K562 (cell line): ENCODE measurements around the gene C12orf43. TPM values are rescaled to one million over a fixed set of nuclear protein-coding genes. Genes with fewer than 3 reads are reported as not detected.
A peak's percentile ranks its signal among the peaks of the same experiment; 100 is the strongest.

Source experiments
- ATAC-seq: fragments of 200-7000 bp; cut with Tn5 transposase; 3 replicates; pipeline ENCODE4 v1.9.1; 2020; ENCODE audit warnings: moderate library complexity
- BruUV-seq: library from RNA; stranded (reverse); fragments of 400-500 nt; replicated peaks from 2 replicates; lab custom pipeline; 2021; lab: Mats Ljungman, UMichigan
- CTCF ChIA-PET: fragments of 300-600 bp; formaldehyde crosslinking; extraction: SDS; loops from one replicate; lab custom pipeline; 2021; ENCODE audit warnings: low intra/inter-chr PET ratio; lab: Yijun Ruan, JAX
- POLR2A ChIA-PET: fragments of 300-600, 350-650 bp; sonication (Branson Sonifier 250); formaldehyde crosslinking; extraction: SDS; loops from one replicate; lab custom pipeline; 2021; ENCODE audit warnings: antibody characterized with exemption, inconsistent platforms; lab: Yijun Ruan, JAX
- DNase-seq, 4 experiments: peaks; one replicate each; pipeline versions ENCODE4 v3.0.0 to v3.0.0-alpha.2; 2011 to 2018; ENCODE audit warnings: low spot score in 3 of 4, mixed read lengths in 3 of 4; ENCODE audit errors: extremely low read depth in 1 of 4
- FAIRE-seq: peaks from 2 replicates; lab custom pipeline; 2011; peaks lifted over from hg19 to GRCh38; lab: Jason Lieb, UNC
- H2AFZ ChIP-seq: 2 replicates; pipeline ENCODE4 v1.6.0; 2011; ENCODE audit warnings: low read depth, low read length, control low read depth, inconsistent platforms
- H3K27ac ChIP-seq: fragments of 200-600 bp; 3 replicates; pipeline ENCODE4 v1.8.0; 2011; ENCODE audit warnings: low read depth, mild to moderate bottlenecking, control low read depth, inconsistent platforms, low read length, moderate library complexity, mixed read lengths; ENCODE audit errors: extremely low read depth
- H3K27me3 ChIP-seq, 2 experiments: fragments of 300-600 bp in 1 of 2; 2 replicates in 1 of 2; 3 replicates in 1 of 2; pipeline versions ENCODE4 v1.6.0 to v1.8.0; 2011; ENCODE audit warnings: inconsistent platforms in 2 of 2, low read length in 2 of 2, mild to moderate bottlenecking in 1 of 2, mixed read lengths in 1 of 2, moderate library complexity in 1 of 2; ENCODE audit not compliant: control insufficient read depth in 2 of 2, insufficient read depth in 2 of 2
- H3K36me3 ChIP-seq: fragments of 300-600 bp; 3 replicates; pipeline ENCODE4 v1.8.0; 2011; ENCODE audit warnings: mild to moderate bottlenecking, low read length, inconsistent platforms; ENCODE audit not compliant: control insufficient read depth, insufficient read depth
- H3K4me1 ChIP-seq, 2 experiments: fragments of 200-600 bp in 1 of 2; replicated peaks in 1 of 2; 2 replicates in 1 of 2; 3 replicates in 1 of 2; pipeline versions ENCODE4 v1.5.1 to v1.8.0; 2011; ENCODE audit warnings: inconsistent platforms in 2 of 2, low read length in 2 of 2, mild to moderate bottlenecking in 1 of 2, mixed read lengths in 1 of 2, moderate library complexity in 1 of 2; ENCODE audit not compliant: control insufficient read depth in 2 of 2, insufficient read depth in 2 of 2
- H3K4me2 ChIP-seq: 2 replicates; pipeline ENCODE4 v1.6.1; 2011; ENCODE audit warnings: low read length, control low read depth, inconsistent platforms, mixed read lengths; ENCODE audit not compliant: insufficient read depth
- H3K4me3 ChIP-seq: fragments of 200-600 bp; sonication (generic), shearing (Covaris generic); 2 replicates; pipeline ENCODE4 v1.5.1; 2016; ENCODE audit warnings: control low read depth, inconsistent platforms
- H3K79me2 ChIP-seq: fragments of 200-600 bp; 3 replicates; pipeline ENCODE4 v1.8.0; 2011; ENCODE audit warnings: low read length, inconsistent platforms; ENCODE audit not compliant: control insufficient read depth, insufficient read depth
- H3K9ac ChIP-seq, 2 experiments: 2 replicates each; pipeline versions ENCODE4 v1.6.0 to v1.6.1; 2011; ENCODE audit warnings: low read depth in 2 of 2, low read length in 2 of 2, control low read depth in 1 of 2, inconsistent platforms in 1 of 2, mild to moderate bottlenecking in 1 of 2, mixed read lengths in 1 of 2; ENCODE audit not compliant: insufficient read depth in 1 of 2
- H3K9me1 ChIP-seq: one replicate; pipeline ENCODE4 v1.6.0; 2011; ENCODE audit warnings: inconsistent platforms, mild to moderate bottlenecking, low read length, moderate library complexity; ENCODE audit not compliant: control insufficient read depth, insufficient read depth
- H3K9me3 ChIP-seq: replicated peaks from 2 replicates; pipeline ENCODE4 v1.5.1; 2011; ENCODE audit warnings: low read depth, low read length, inconsistent platforms; ENCODE audit not compliant: control insufficient read depth, insufficient read depth
- H4K20me1 ChIP-seq: replicated peaks from 2 replicates; pipeline ENCODE4 v1.6.1; 2011; ENCODE audit warnings: low read length, inconsistent platforms, mixed read lengths; ENCODE audit not compliant: control insufficient read depth, insufficient read depth
- AFF1 ChIP-seq, 2 experiments: fragments of 450-650 bp; IDR thresholded peaks; 2 replicates each; pipeline ENCODE4 v1.6.1; 2018; ENCODE audit warnings: mild to moderate bottlenecking in 2 of 2, low read depth in 1 of 2; ENCODE audit not compliant: partially characterized antibody in 2 of 2
- BCOR ChIP-seq: fragments of 450-650 bp; IDR thresholded peaks from 2 replicates; pipeline ENCODE4 v1.6.1; 2016
- CBX8 ChIP-seq: fragments of 200-600 bp; sonication (generic); IDR thresholded peaks from 2 replicates; pipeline ENCODE4 v1.6.1; 2012; ENCODE audit warnings: borderline replicate concordance, mixed run types, low read depth, mild to moderate bottlenecking, moderate library complexity, mixed read lengths, low read length, control low read depth, inconsistent platforms; ENCODE audit not compliant: poor library complexity, severe bottlenecking; ENCODE audit errors: extremely low read depth
- COPS2 ChIP-seq: fragments of 450-650 bp; conservative IDR thresholded peaks from 2 replicates; pipeline ENCODE4 v1.6.1; 2016; ENCODE audit warnings: mild to moderate bottlenecking, moderate library complexity
- EP400 ChIP-seq: fragments of 450-650 bp; IDR thresholded peaks from 2 replicates; pipeline ENCODE4 v1.6.1; 2017; ENCODE audit warnings: antibody characterized with exemption, mild to moderate bottlenecking, moderate library complexity
- RBM25 ChIP-seq: fragments of 200-400 bp; formaldehyde crosslinking; IDR thresholded peaks from 2 replicates; pipeline ENCODE4 v1.6.1; 2018; ENCODE audit warnings: low read length, low read depth, moderate library complexity; ENCODE audit not compliant: severe bottlenecking
- RCOR1 ChIP-seq, 2 experiments: IDR thresholded peaks; 2 replicates each; pipeline ENCODE4 v1.6.1; 2012; ENCODE audit warnings: low read depth in 2 of 2, low read length in 2 of 2, borderline replicate concordance in 1 of 2, improper control_type of control experiment in 1 of 2
- ZBTB11 ChIP-seq, 3 experiments: fragments of 200-800 bp in 1 of 3; fragments of 250-450 bp in 1 of 3; fragments of 450-650 bp in 1 of 3; sonication (Bioruptor Pico) in 1 of 3; sonication (Bioruptor generic) in 1 of 3; formaldehyde crosslinking in 1 of 3; IDR thresholded peaks; 2 replicates each; pipeline versions ENCODE4 v1.6.1 to v1.8.0; 2016 to 2022; ENCODE audit warnings: mild to moderate bottlenecking in 2 of 3, missing genetic modification characterization in 2 of 3, missing compliant biosample characterization in 1 of 3, moderate library complexity in 1 of 3
- WGBS: fragments of 100-300 bp; shearing (Covaris generic); methylation state at CpG from one replicate; pipeline ENCODE4 v1.1.6; 2016; ENCODE audit warnings: low coverage, mixed read lengths; ENCODE audit not compliant: insufficient coverage; ENCODE audit errors: missing lambda C conversion rate; 5-methylcytosine and 5-hydroxymethylcytosine counted together
- in situ Hi-C: fragments of 300-500 bp; cut with MboI; formaldehyde crosslinking; loops from 4 replicates; pipeline ENCODE4 v1.15.0; 2018; ENCODE audit warnings: inconsistent platforms, mixed read lengths
- intact Hi-C: fragments of 100-400 bp; cut with micrococcal nuclease; formaldehyde crosslinking; loops from 2 replicates; pipeline ENCODE4 v1.14.2; 2022
- polyA plus RNA-seq, 8 experiments: library from polyadenylated mRNA; depleted of rRNA in 4 of 8; stranded (reverse) in 5 of 8; unstranded in 3 of 8; fragments of >200 nt; fragmentation: Nextera tagmentation in 2 of 8; fragmentation: Illumina TruSeq in 1 of 8; extraction: Ambion mirVana in 2 of 8; extraction: Trizol in 1 of 8; gene quantifications; 2 replicates each; pipeline versions ENCODE4 v1.2.1 to v1.2.3, GENCODE V29; 2011 to 2014; ENCODE audit warnings: inconsistent platforms in 1 of 8, missing spikeins in 1 of 8
- total RNA-seq, 7 experiments: library from RNA; depleted of rRNA in 6 of 7; stranded (reverse); fragments of >200 nt in 6 of 7; fragmentation: Illumina TruSeq in 2 of 7; extraction: Trizol in 2 of 7; gene quantifications; 2 replicates each; pipeline versions ENCODE4 v1.2.1 to v1.2.3, GENCODE V29; 2011 to 2021; ENCODE audit warnings: low replicate concordance in 1 of 7

Gene C12orf43
- total and polyA plus RNA-seq, 9 of the 15 experiments (the other 6 are each of a cell fraction or from before 2014, with no cell fraction given), result 4.3 to 22.2 (median 16.8) TPM

GRCh38 chr12:120990487-120991055 is 25.7 kb downstream of the C12orf43 start (continued):
- no peak for TF ChIP-seq AFF1 (IDR thresholded peaks at IDR 0.05; ENCODE audit: low read depth in 1 of 2, partially characterized antibody in 2 of 2)

GRCh38 chr12:120989687-120990086 is 26.6 kb downstream of the C12orf43 start:
- no peak overlapping the region for H3K4me3 ChIP-seq
- in situ Hi-C loops, result no loop called here
- no peak overlapping the region for H2AFZ ChIP-seq
- intact Hi-C loops, result no loop called here
- no peaks in the 10 kb centered on the region for H3K9me3 ChIP-seq
- no peak overlapping the region for H3K9ac ChIP-seq
- ATAC-seq (no peak), FAIRE-seq (no peak), DNase-seq (no peak)
- no peaks in the 10 kb centered on the region for H3K4me1 ChIP-seq
- no peak overlapping the region for H3K27ac ChIP-seq
- H3K27me3 ChIP-seq, result peaks cover 3 to 44% of the 10 kb centered on the region in 2 experiments; a peak in 2 of 5 replicates
- no peaks in the 10 kb centered on the region for H3K36me3 ChIP-seq
- 5% methylated on average over 3 of the region's 3 CpGs for WGBS
- CTCF ChIA-PET, result no interaction called here
- no peaks in the 10 kb centered on the region; the same call in 1 of the 2 replicates for H4K20me1 ChIP-seq
- no peaks in the 10 kb centered on the region for H3K79me2 ChIP-seq
- H3K4me2 ChIP-seq, result no peak overlapping the region
- POLR2A ChIA-PET, result interaction anchor here (0.6 kb wide), 1 partner anchor 260 kb away, joined by 3 read pairs; no protein-coding TSS in a partner anchor
- no TSS peak for BruUV-seq
- peaks cover 3% of the 10 kb centered on the region for H3K9me1 ChIP-seq
- TF ChIP-seq BCOR (peak; percentile 62; the same call in 1 of the 2 replicates), COPS2 (no peak), CBX8 (no peak), ZBTB11 (CRISPR knock-in tag; IDR thresholded peaks at IDR 0.05) (no peak), RCOR1 (IDR thresholded peaks at IDR 0.05; ENCODE audit: borderline replicate concordance in 1 of 2, low read depth in 2 of 2, low read length in 2 of 2) (0 out of 4 replicates have a peak, but pooled peaks of 1 of the 2 experiments have one; percentile 8), EP400 (no peak), RBM25 (peak; percentile 69)
